GM18868 (cell line): Measurements from ENCODE around the gene APOC1.

Experiments used
- ATAC-seq: cut with Tn5 transposase; IDR thresholded peaks from one replicate; pipeline ENCODE4 v1.9.1; 2021; ENCODE audit warnings: mild to moderate bottlenecking, moderate library complexity; ENCODE audit not compliant: unreplicated experiment

Gene APOC1

GRCh38 chr19:44955505-44956439, 41.4 kb downstream of the APOC1 start:
- ATAC-seq: no peak

DNA sequence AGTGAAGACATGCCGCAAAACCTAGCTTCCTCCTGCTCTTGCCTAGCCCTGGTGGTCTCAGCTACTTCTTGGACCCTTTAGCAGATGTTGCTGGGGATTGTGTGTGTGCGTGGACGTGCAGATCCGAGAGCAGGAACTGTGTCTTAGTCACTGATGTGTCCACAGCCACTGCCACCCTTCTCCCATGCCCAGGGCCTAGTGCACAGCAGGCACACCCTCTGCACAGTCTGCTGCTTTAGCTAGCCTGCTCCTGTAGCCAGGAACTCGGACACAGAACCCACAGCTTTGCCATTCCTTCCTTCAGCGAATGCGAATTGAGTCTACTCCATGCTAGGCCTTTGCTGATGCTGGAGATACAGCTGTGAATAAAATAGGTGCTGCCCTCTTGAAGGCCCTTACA, 43.1 kb downstream of the APOC1 start:
- ATAC-seq: no peak

DNA sequence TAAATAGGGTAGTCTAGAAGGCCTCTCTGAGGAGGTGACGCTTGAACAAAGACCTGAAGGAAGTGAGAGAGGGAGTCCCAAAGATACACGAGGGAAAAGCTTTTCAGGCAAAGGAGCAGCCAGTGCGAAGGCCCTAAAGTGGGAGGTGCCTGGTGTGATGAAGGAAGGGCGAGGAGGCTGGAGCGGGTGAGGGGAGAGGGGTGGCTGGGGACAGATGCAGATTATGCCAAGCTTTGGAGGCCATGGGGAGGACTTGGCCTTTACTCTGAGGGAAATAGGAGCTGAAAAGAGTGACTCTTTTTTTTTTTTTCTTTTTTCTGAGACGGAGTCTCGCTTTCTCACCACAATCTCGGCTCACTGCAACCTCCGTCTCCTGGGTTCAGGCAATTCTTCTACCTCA, 43.7 kb downstream of the APOC1 start:
- ATAC-seq: no peak

DNA sequence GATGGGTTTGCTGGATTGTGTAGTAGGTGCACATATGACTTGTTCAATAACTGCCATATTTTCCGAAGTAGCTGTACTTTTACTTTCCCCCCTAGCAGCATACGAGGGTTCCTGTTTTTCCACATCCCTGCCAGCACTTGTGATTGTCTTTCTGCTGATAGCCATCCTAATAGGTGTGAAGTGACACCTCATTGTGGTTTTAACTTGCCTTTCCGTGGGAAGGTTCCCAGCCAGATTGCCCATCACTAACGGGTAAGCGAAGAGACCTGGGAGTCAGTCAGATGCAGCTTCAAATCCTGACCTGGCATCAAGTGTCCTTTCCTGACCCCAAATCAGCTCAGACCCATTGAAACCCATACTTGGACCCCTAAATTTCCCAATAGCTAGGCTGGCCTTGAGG, 45.3 kb downstream of the APOC1 start:
- no peak for ATAC-seq

DNA sequence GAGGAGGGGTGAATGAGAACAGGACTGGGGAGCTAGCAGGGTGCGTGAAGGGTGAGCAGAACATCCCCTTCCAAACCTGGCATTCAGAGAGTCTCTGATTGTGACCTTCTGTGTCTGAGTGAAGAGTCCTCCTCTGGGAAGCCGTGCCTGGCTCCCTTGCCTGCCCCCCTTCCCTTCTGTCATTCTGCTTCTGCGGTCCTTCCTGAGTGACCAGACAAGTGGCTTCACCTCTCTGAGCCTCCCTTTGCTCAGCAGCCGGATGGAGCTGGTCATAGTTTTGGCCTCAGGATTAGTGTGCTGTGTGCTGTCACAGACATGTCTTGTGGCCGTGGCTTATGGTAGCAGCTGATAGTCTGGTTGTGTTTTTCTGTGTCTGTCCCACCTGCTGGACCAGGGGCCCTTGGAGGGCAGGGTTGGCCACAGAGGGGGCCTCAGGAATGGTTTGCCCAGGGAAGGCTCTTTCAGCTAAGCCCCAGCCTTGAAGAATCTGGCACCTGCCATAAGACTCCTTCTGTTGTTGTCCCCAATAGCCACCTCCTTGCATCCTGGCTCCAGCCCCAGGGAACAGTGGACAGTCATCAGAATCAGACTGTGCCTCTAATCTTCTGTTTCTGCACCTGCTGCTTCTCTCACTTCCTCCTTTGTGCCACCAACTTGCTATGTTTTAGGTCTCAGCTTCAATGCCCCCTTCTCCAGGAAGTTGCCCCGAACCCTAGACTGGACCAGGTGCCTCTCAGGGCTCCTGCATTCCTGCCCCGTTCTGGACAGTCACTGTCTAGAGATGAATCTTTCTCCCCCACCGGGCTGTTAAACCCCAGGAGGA, 46.7 kb downstream of the APOC1 start:
- no peak for ATAC-seq

- ATAC-seq: no peak
These were observed 47.4 kb downstream of the APOC1 start for GRCh38 chr19:44961821-44962220.

DNA sequence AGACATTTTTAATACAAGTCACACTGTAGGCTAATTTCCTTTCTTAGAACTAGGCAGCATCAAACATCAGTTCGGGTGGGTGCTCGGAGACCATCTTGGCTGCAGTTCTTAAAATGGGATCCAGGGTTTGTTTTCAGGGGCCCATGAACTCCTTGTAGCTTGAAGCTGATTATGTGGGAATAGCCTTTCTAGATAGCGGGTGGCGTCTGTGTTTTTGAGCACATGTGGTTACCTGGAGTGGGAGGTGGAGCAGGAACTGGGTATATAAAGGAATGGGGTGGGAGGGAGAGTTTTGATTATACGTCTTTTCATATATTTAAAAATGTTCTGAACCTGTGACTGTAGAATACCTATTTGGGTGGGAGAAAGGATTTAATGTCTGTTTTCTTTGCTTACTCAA, 53.7 kb downstream of the APOC1 start:
- ATAC-seq: no peak

GRCh38 chr19:44968670-44969069, 54.3 kb downstream of the APOC1 start:
- no peak for ATAC-seq
